GM21529 (cell line): ENCODE measurements around the gene RETREG1.

ENCODE experiments used
- ATAC-seq: cut with Tn5 transposase; IDR thresholded peaks from one replicate; pipeline ENCODE4 v1.9.1; 2021; ENCODE audit not compliant: unreplicated experiment

Gene RETREG1

GRCh38 chr5:16534280-16534679 lies 82.5 kb downstream of the RETREG1 start:
- ATAC-seq: no peak

GRCh38 chr5:16531063-16531648 lies 85.6 kb downstream of the RETREG1 start:
- no peak for ATAC-seq

- no peak for ATAC-seq
These were observed 87.5 kb downstream of the RETREG1 start for GRCh38 chr5:16529306-16529705.

- no peak for ATAC-seq
These were observed 88.3 kb downstream of the RETREG1 start for GRCh38 chr5:16528382-16529110.

- no peak for ATAC-seq
These were observed 91.1 kb downstream of the RETREG1 start for GRCh38 chr5:16525651-16526050.

- no peak for ATAC-seq
These were observed 92.5 kb downstream of the RETREG1 start for GRCh38 chr5:16524286-16524685.

- no peak for ATAC-seq
These were observed 95.0 kb downstream of the RETREG1 start for GRCh38 chr5:16521521-16522483.

- ATAC-seq: no peak
These were observed 96.0 kb downstream of the RETREG1 start for GRCh38 chr5:16520841-16521240.

- ATAC-seq: no peak
These were observed 97.4 kb downstream of the RETREG1 start for GRCh38 chr5:16519435-16519834.

- ATAC-seq: no peak
These were observed 98.2 kb downstream of the RETREG1 start for GRCh38 chr5:16518606-16519005.

- no peak for ATAC-seq
These were observed 101.3 kb downstream of the RETREG1 start for GRCh38 chr5:16515532-16515931.

- ATAC-seq: no peak
These were observed 106.7 kb downstream of the RETREG1 start for GRCh38 chr5:16510098-16510497.

GRCh38 chr5:16508730-16509531 lies 107.9 kb downstream of the RETREG1 start:
- no peak for ATAC-seq

GRCh38 chr5:16507716-16508115 lies 109.1 kb downstream of the RETREG1 start:
- ATAC-seq: no peak

GRCh38 chr5:16505904-16506303 lies 110.9 kb downstream of the RETREG1 start:
- ATAC-seq: no peak

- ATAC-seq: no peak
These were observed 111.5 kb downstream of the RETREG1 start for GRCh38 chr5:16505140-16505891.

- ATAC-seq: no peak
These were observed 112.2 kb downstream of the RETREG1 start for GRCh38 chr5:16504571-16504970.

- no peak for ATAC-seq
These were observed 113.9 kb downstream of the RETREG1 start for GRCh38 chr5:16502866-16503265.

- no peak for ATAC-seq
These were observed 116.8 kb downstream of the RETREG1 start for GRCh38 chr5:16500024-16500423.

- ATAC-seq: no peak
These were observed 119.3 kb downstream of the RETREG1 start for GRCh38 chr5:16497546-16497945.
